DND-41 (cell line): Measurements from ENCODE around the gene TDRD12.
"Not testable (repeated sequence)": the region's sequence is repeated elsewhere in the genome, so short reads cannot be mapped to it uniquely, and the experiment has no call there.

ENCODE experiments used
- EZH2 ChIP-seq: IDR thresholded peaks from 3 replicates; pipeline ENCODE4 v1.6.1; 2012; ENCODE audit warnings: borderline replicate concordance, low read depth, mild to moderate bottlenecking, moderate library complexity, low read length, inconsistent platforms; ENCODE audit not compliant: severe bottlenecking
- TF ChIP-seq, protein P1 (sequence below): IDR thresholded peaks from 2 replicates; pipeline ENCODE4 v1.5.1; 2012; ENCODE audit warnings: borderline replicate concordance, low read length, moderate library complexity, mild to moderate bottlenecking; ENCODE audit not compliant: poor library complexity, severe bottlenecking; ENCODE audit errors: extremely low read depth

DNA sequence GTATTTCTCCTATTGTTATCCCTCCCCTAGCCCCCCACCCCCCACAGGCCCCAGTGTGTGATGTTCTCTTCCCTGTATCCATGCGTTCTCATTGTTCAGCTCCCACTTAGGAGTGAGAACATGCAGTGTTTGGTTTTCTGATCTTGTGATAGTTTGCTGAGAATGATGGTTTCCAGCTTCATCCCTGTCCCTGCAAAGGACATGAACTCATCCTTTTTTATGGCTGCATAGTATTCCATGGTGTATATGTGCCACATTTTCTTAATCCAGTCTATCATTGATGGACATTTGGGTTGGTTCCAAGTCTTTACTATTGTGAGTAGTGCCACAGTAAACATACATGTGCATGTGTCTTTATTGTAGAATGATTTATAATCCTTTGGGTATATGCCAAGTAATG, 62.5 kb downstream of the TDRD12 start:
- TF ChIP-seq, protein P1, sequence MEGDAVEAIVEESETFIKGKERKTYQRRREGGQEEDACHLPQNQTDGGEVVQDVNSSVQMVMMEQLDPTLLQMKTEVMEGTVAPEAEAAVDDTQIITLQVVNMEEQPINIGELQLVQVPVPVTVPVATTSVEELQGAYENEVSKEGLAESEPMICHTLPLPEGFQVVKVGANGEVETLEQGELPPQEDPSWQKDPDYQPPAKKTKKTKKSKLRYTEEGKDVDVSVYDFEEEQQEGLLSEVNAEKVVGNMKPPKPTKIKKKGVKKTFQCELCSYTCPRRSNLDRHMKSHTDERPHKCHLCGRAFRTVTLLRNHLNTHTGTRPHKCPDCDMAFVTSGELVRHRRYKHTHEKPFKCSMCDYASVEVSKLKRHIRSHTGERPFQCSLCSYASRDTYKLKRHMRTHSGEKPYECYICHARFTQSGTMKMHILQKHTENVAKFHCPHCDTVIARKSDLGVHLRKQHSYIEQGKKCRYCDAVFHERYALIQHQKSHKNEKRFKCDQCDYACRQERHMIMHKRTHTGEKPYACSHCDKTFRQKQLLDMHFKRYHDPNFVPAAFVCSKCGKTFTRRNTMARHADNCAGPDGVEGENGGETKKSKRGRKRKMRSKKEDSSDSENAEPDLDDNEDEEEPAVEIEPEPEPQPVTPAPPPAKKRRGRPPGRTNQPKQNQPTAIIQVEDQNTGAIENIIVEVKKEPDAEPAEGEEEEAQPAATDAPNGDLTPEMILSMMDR, result not testable (repeated sequence)
- TF ChIP-seq EZH2, result not testable (repeated sequence)
